ES-I3 (cell line): ENCODE measurements around the gene EARS2.

Experiments
- H3K36me3 ChIP-seq: 2 replicates; pipeline ENCODE4 v1.6.1; 2013; ENCODE audit warnings: mild to moderate bottlenecking, low read length, control low read depth, moderate library complexity; ENCODE audit not compliant: insufficient read depth
- H3K4me1 ChIP-seq: 2 replicates; pipeline ENCODE4 v1.6.1; 2013; ENCODE audit warnings: mild to moderate bottlenecking, control low read depth, low read length; ENCODE audit not compliant: insufficient read depth
- H3K9ac ChIP-seq: 2 replicates; pipeline ENCODE4 v1.6.1; 2013; ENCODE audit warnings: low read depth, mild to moderate bottlenecking, low read length, moderate library complexity
- H3K9me3 ChIP-seq: 2 replicates; pipeline ENCODE4 v1.6.1; 2013; ENCODE audit warnings: mild to moderate bottlenecking, low read length, moderate library complexity; ENCODE audit not compliant: control insufficient read depth, insufficient read depth

Gene EARS2

DNA sequence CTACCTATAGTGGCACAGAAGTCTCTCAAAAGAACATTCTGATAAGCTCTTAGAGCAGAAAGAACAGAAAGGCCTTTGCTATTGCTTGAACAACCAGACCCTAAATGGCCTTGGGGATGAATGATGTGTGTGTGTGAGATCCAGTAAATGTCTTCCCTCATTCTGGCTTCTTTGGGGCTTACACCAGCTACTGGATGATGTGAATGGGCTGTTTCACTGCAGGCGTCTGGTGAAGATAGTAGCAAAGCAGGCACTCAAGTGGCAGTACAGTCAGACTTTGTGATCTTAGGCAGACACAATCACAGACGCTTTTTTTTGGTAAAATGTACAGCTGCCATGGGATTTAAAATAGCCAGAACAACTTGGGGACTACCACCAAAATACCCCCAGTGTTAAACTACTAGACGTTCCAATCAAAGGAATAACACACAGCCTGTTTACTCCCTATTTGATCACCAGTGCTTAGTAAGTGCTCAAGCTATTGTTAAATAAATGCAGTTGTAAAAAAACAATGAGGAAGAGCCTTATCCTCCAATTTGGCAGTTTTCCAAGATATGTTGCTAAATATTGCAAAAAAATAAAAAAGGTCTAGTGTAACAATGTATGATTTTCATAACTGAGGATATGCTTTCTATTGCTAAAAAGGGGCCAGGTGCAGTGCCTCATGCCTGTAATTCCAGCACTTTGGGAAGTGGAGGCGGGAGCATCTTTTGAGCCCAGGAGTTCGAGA lies 21.1 kb upstream of the EARS2 start:
- Histone ChIP-seq H3K9me3 (no peaks in the 10 kb centered on the region), H3K36me3 (peaks cover 14% of the 10 kb centered on the region; the same call in 1 of the 2 replicates), H3K9ac (no peak overlapping the region), H3K4me1 (no peaks in the 10 kb centered on the region)

DNA sequence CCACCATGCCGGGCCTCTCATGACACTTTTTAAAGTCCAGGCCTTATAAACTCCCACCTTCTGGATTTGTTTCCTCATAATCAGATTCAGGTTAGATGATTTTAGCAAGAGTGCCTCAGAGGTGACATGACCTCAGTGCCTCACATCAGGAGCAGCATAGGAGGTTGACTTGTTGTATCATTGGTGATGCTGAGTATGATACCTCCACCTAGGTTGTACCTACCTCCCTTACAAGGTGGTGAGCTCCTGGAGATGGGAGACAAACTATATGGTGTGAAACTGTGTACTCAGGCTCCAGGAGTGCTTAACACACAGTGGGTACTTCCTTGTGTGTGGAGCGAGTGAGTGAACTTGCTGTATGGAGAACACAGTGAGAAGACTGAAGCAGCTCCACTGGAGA lies 20.3 kb upstream of the EARS2 start:
- H3K36me3 ChIP-seq, result peaks cover 17% of the 10 kb centered on the region; the same call in 1 of the 2 replicates

DNA sequence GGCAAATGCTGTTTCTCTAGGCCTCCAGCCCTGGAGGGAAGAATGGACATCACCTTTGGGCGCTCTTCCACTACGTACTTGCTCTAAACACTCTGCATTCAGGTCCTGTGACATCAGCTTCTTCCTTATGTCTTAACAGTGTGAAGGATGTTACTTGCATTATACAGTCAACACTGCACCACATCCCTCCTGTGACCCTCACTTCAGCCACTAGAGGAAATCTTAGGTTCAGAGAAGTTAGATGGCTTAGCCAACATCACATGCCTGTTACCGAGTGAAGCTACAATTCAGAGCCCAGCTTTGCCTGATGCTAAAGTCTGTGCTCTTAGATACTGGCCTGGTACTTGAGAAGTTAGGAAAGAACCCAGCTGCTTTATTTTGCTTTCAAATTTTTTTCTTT lies 18.7 kb upstream of the EARS2 start:
- no peaks in the 10 kb centered on the region for H3K4me1 ChIP-seq
- no peak overlapping the region for H3K9ac ChIP-seq
- peaks cover 18% of the 10 kb centered on the region; the same call in 1 of the 2 replicates for H3K36me3 ChIP-seq
- H3K9me3 ChIP-seq, result no peaks in the 10 kb centered on the region

More for the DNA sequence above, 20.3 kb upstream of the EARS2 start:
- no peaks in the 10 kb centered on the region for H3K4me1 ChIP-seq
- no peaks in the 10 kb centered on the region for H3K9me3 ChIP-seq
- no peak overlapping the region for H3K9ac ChIP-seq

DNA sequence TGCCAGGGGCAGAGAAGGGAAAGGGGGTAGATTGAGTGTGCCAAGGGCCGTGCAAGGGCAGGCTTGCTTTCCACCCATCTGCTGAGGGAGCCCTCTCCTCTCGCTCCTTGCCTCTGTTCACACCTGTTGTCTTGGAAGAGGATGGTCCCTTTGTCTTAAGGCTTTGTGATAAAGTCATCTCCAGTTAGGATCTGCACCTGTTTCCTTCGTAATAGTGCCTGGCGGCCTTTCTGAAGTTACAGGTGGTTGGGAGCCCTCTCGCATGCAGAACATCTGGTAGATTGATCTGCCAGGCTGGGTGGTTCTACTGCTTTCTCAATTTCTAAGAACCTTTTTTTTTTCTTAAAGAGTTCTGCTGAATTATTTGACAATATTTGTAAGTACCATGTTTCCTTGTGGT lies 16.7 kb upstream of the EARS2 start:
- no peaks in the 10 kb centered on the region for H3K4me1 ChIP-seq
- no peaks in the 10 kb centered on the region for H3K9me3 ChIP-seq
- H3K36me3 ChIP-seq, result peaks cover 23% of the 10 kb centered on the region
- H3K9ac ChIP-seq, result no peak overlapping the region

DNA sequence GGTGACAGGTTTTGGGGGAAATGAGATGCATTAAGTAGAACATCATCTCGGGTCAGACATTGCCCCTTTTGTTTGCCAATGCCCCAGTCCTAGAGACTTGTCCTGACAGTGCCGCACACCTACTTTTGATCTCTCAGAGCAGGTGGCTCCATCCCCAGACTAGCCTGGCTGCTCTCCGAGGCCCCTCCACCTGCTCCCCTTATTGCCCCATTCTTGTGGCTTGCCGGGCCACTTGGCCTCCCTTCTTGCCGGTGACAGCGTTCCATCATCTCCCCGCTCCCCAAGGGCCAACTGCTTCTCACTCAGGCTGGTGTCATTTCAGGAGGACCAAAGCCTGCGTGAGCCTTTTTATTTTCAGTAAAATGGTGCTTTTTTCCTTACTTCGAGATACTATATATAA lies 15.2 kb upstream of the EARS2 start:
- H3K4me1 ChIP-seq, result no peaks in the 10 kb centered on the region
- H3K36me3 ChIP-seq, result peaks cover 33% of the 10 kb centered on the region
- no peak overlapping the region for H3K9ac ChIP-seq
- no peaks in the 10 kb centered on the region for H3K9me3 ChIP-seq

DNA sequence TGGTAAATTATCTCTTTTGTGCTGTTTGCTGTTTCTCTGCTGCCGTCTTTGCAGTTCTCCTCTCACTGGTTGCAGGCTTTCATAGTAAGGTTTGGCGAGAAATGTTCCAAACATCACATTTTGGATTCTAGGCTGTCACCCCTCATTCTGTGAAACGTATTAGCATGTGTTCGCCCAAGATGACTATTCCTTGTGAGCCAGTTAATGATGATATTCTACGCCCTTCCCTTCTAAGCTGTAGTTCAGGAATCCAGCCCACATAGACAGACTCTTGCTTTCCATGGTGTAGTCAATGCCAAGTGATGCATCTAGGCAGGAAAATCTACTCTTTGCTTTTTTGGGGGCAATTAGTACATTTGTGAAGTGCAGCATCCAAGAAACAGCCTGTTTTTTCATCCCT lies 14.7 kb upstream of the EARS2 start:
- peaks cover 34% of the 10 kb centered on the region for H3K36me3 ChIP-seq
- no peaks in the 10 kb centered on the region for H3K4me1 ChIP-seq
- no peak overlapping the region for H3K9ac ChIP-seq
- H3K9me3 ChIP-seq, result no peaks in the 10 kb centered on the region

DNA sequence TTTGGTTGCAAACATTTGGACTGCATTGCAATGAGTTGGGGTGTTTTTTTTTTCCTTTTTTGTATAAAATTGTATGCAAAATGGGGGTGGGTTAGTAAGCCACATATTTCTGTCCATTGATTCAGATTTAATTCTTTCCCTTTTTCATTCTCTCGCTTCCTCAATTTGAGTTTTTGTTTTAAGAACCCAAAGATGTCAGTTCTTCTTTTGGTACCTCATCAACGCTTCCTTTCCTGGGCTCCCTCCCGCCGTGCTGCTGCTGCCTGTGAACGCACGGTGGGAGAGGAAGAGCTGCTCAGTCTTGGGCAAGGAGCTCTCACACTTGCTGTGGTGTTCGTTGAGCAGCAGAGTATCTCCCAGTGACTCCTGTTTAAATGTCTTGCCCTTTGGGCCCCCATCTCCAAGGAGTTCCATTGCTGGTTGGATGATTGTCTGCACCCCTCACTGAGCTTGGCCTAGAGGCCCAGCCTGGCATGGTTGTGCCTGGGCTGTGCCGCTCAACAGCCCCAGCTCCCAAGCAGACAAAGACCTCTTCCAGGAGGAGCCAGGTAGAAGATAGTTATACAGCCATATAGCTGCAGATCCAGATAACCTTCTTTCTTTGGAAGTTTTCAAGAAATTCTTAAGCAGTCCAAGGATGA lies 14.0 kb upstream of the EARS2 start:
- H3K9ac ChIP-seq, result no peak overlapping the region
- H3K4me1 ChIP-seq, result no peaks in the 10 kb centered on the region
- peaks cover 39% of the 10 kb centered on the region for H3K36me3 ChIP-seq
- H3K9me3 ChIP-seq, result no peaks in the 10 kb centered on the region

DNA sequence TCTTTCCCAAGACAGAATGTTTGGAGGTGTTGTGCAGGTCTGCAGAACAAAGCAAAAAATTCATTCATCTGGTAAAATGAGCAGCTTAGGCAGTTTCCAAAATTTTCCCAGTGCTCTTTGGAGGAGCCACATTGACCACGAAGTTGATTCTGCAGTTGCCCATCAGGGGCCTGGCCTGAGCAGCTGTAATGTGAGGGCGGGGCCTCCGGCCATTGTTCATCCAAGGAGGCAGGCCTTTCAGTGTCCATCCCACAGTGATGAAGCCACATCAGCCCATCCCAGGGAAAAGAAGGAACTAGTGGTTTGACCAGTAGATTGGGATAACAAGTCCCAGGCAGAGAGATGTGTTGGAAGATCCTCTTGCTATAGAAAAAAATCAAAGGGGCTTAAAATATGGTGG lies 10.5 kb upstream of the EARS2 start:
- H3K4me1 ChIP-seq, result no peaks in the 10 kb centered on the region
- peaks cover 64% of the 10 kb centered on the region for H3K36me3 ChIP-seq
- no peaks in the 10 kb centered on the region for H3K9me3 ChIP-seq
- no peak overlapping the region for H3K9ac ChIP-seq

DNA sequence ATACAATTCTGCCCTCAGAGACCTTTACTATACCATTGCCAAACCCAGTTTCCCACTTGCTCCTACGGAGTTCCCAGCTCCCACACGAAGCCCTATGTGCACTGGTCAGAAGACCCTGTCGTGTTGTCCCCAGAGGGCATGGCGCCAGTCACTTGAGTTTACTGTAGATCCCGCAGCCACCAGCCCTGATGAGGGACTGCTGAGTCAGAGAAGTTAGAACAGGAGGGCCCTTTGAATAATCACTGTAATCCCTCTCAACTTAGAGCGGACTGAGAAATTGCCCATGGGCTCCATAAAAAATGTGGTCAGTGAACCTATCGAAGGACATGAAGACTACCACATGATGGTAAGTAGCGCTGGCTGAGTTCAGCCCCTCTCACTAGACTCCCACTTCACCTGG lies 9.6 kb upstream of the EARS2 start:
- Histone ChIP-seq H3K9me3 (no peaks in the 10 kb centered on the region), H3K36me3 (peaks cover 66% of the 10 kb centered on the region), H3K4me1 (no peaks in the 10 kb centered on the region), H3K9ac (no peak overlapping the region)

DNA sequence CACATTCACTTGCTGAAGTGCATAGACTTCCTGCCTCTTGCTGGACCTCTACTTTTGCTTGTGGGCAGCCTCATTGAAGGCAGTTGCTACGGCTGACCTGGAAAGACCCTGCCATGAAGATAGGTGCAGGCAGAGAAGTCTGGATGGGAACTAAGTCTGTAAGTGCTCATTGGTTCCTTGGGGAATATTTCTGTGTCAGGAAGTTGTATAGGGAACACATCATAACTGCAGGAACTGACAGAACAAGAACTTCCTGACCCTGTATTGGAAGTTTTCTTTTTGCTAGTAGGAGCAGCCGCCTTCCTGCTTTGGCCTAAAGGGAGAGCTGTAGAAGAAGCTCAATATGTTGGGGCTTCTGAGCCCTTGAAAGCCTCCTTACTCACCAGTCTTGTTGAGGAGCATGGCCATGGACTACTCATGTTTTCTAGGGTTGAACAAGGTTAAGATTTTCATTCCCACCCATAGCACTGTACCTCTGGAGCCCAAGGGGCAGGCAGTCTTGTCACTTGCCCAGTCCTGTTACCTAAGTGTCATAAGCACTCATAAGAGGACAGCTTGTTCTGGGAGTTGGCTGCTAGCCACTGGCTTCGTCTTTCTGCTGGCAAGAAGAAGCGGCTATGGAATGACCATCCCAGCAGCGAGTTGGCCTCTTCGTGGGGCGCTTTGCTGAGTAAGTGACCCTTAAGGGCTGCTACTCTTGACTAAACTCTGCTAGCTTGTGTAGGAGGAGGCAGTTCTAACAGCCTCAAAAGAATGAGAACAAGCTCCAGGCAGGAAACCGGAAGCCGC lies 7.6 kb upstream of the EARS2 start:
- peaks cover 65% of the 10 kb centered on the region for H3K36me3 ChIP-seq

DNA sequence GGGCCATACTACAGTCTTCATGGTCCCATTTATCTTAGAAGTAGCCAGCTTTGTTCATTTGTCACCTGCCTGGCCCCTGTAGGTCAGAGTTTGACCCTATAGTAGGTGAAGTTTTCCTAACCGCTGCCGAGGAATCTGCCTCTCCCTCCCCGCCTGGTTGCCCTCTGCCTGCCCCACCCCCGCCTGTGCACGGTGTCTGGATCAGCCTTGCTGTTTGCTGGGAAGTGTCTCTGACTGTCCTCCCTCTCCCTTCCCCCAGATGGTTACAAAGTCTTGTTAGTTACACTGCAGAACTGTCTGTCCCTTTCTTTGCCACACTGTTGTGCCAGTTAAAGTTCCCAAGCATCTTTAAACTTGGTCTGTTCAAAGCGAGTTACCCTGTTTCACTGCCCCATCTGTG lies 6.0 kb upstream of the EARS2 start:
- no peak overlapping the region for H3K9ac ChIP-seq
- peaks cover 56% of the 10 kb centered on the region for H3K36me3 ChIP-seq
- H3K4me1 ChIP-seq, result no peaks in the 10 kb centered on the region
- no peaks in the 10 kb centered on the region for H3K9me3 ChIP-seq

More for the DNA sequence above, 7.6 kb upstream of the EARS2 start:
- Histone ChIP-seq H3K4me1 (no peaks in the 10 kb centered on the region), H3K9ac (no peak overlapping the region), H3K9me3 (no peaks in the 10 kb centered on the region)

DNA sequence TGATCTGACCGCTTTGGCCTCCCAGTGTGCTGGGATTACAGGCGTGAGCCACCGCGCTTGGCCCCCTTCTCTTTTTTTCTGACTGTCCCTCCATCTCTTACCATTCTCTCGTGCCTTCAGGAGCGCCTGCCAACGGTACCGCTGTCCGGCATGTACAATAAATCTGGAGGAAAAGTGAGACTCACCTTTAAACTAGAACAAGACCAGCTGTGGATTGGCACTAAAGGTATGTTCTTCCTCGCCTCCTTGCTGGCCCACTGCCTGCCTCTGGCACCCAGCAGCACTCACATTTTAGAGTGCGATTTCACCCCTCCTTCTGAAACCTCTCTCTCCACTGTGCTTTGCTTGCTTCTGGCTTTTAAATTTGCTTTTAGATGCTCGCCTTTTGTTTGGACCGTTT lies 5.4 kb upstream of the EARS2 start:
- Histone ChIP-seq H3K4me1 (no peaks in the 10 kb centered on the region), H3K9ac (no peak overlapping the region), H3K36me3 (peaks cover 52% of the 10 kb centered on the region), H3K9me3 (no peaks in the 10 kb centered on the region)

DNA sequence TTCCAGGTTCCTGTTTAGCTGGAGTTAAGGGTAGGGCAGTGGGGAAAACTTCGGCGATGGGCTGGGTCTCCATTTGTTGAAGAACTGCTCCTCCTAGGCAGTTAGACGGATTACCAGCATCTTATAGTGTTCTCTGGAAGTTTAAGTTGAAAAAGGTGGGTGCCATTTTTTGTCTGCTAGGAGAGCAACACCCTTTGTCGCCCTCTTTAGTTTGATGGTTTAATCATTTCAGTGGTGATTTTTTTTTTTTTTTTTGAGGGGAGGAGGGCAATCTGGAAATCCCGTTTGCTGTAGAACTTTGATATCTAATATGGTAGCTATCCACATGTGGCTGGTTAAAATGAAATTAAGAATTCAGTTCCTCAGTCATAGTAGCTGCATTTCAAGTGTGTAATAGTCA lies 4.4 kb upstream of the EARS2 start:
- no peaks in the 10 kb centered on the region for H3K9me3 ChIP-seq
- H3K36me3 ChIP-seq, result peaks cover 47% of the 10 kb centered on the region
- H3K9ac ChIP-seq, result no peak overlapping the region
- no peaks in the 10 kb centered on the region for H3K4me1 ChIP-seq

DNA sequence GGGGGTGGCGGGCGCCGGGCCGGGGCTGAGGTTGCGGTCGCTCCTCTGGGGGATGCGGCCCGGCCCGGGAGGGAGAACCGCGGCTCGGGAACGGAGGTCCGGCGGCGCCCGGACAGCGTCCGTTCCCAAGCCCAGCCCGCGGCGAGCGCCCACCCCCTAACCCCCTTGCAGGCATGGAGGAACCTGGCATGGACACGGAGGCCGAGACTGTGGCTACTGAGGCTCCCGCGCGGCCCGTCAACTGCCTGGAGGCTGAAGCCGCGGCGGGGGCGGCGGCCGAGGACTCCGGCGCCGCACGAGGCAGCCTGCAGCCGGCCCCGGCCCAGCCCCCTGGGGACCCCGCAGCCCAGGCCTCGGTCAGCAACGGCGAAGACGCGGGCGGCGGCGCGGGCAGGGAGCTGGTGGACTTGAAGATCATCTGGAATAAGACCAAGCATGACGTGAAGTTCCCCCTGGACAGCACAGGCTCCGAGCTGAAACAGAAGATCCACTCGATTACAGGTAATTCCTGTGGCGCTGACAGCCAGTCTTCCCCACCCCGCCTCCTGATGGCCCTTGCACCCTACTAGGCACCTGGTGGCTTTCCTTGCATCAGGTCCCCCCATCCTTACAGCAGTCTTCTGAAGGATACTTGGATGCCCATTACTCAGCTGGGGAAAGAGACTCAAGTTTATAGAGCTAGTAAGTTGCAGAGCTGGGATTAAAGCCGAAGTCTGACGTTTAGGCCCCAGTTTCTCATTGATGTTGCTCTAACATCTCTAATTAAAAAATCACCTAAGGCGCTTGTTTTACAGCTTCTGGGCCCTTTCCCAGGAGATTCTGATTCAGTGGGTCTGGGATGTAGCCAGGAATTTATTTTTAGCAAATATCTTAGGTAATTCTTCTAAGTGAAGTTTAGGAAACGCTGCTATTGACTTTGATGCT lies 891 bp upstream of the EARS2 start:
- peaks cover 5% of the 10 kb centered on the region; the same call in 1 of the 2 replicates for H3K4me1 ChIP-seq
- peak overlapping the region; percentile 77 for H3K9ac ChIP-seq
- no peaks in the 10 kb centered on the region for H3K9me3 ChIP-seq
- H3K36me3 ChIP-seq, result peaks cover 21% of the 10 kb centered on the region
